Keratinocyte (primary cell): ENCODE data around the gene DLG1. TPM values are rescaled to one million over a fixed set of nuclear protein-coding genes. Genes with fewer than 3 reads are reported as not detected.

Experiments used
- DNase-seq: peaks from one replicate; pipeline ENCODE4 v3.0.0-alpha.2; 2011; ENCODE audit warnings: low read depth, missing footprints, low spot score
- FAIRE-seq: peaks from 2 replicates; lab custom pipeline; 2011; peaks lifted over from hg19 to GRCh38; lab: Jason Lieb, UNC
- H2AFZ ChIP-seq: 2 replicates; pipeline ENCODE4 v1.6.0; 2012; ENCODE audit warnings: low read length, control low read depth, inconsistent platforms; ENCODE audit not compliant: control insufficient read depth
- H3K27ac ChIP-seq: 2 replicates; pipeline ENCODE4 v1.5.1; 2011; ENCODE audit warnings: low read length; ENCODE audit not compliant: control insufficient read depth, insufficient read depth
- H3K27me3 ChIP-seq: 3 replicates; pipeline ENCODE4 v1.6.0; 2011; ENCODE audit warnings: low read length; ENCODE audit not compliant: control insufficient read depth, insufficient read depth; ENCODE audit errors: extremely low read depth
- H3K36me3 ChIP-seq, 2 experiments: 2 replicates in 1 of 2; 3 replicates in 1 of 2; pipeline ENCODE4 v1.5.1; 2011; ENCODE audit warnings: low read length in 2 of 2, mild to moderate bottlenecking in 1 of 2; ENCODE audit not compliant: control insufficient read depth in 2 of 2, insufficient read depth in 2 of 2; ENCODE audit errors: extremely low read depth in 1 of 2
- H3K4me1 ChIP-seq: 3 replicates; pipeline ENCODE4 v1.5.1; 2011; ENCODE audit warnings: low read length; ENCODE audit not compliant: control insufficient read depth, insufficient read depth; ENCODE audit errors: extremely low read depth
- H3K4me2 ChIP-seq: 3 replicates; pipeline ENCODE4 v1.6.0; 2011; ENCODE audit warnings: low read depth, low read length; ENCODE audit not compliant: control insufficient read depth, insufficient read depth; ENCODE audit errors: extremely low read depth
- H3K4me3 ChIP-seq, 3 experiments: fragments of 200-600 bp in 1 of 3; sonication (generic) in 1 of 3; 2 replicates in 2 of 3; 3 replicates in 1 of 3; pipeline ENCODE4 v1.5.1; 2011 to 2016; ENCODE audit warnings: low read length in 3 of 3, mild to moderate bottlenecking in 3 of 3, control low read depth in 2 of 3, inconsistent platforms in 1 of 3, low read depth in 1 of 3, mixed read lengths in 1 of 3, mixed run types in 1 of 3, moderate library complexity in 1 of 3; ENCODE audit not compliant: control insufficient read depth in 2 of 3, insufficient read depth in 2 of 3; ENCODE audit errors: extremely low read depth in 1 of 3
- H3K79me2 ChIP-seq: 2 replicates; pipeline ENCODE4 v1.6.0; 2012; ENCODE audit warnings: low read length; ENCODE audit not compliant: control insufficient read depth, insufficient read depth
- H3K9ac ChIP-seq: 3 replicates; pipeline ENCODE4 v1.6.0; 2011; ENCODE audit warnings: low read length; ENCODE audit not compliant: control insufficient read depth, insufficient read depth; ENCODE audit errors: extremely low read depth
- H3K9me1 ChIP-seq: 3 replicates; pipeline ENCODE4 v1.6.0; 2011; ENCODE audit warnings: low read length; ENCODE audit not compliant: control insufficient read depth, insufficient read depth; ENCODE audit errors: extremely low read depth
- H3K9me3 ChIP-seq: 2 replicates; pipeline ENCODE4 v1.5.1; 2012; ENCODE audit warnings: low read depth, low read length; ENCODE audit not compliant: control insufficient read depth
- H4K20me1 ChIP-seq: 3 replicates; pipeline ENCODE4 v1.6.0; 2011; ENCODE audit warnings: low read length; ENCODE audit not compliant: control insufficient read depth, insufficient read depth; ENCODE audit errors: extremely low read depth
- EZH2 ChIP-seq: IDR thresholded peaks from one replicate; pipeline ENCODE4 v1.6.1; 2012; ENCODE audit warnings: inconsistent platforms, mild to moderate bottlenecking, low read length, moderate library complexity
- dilution Hi-C: fragments of 300-500 bp; cut with MboI; formaldehyde crosslinking; loops from one replicate; pipeline ENCODE4 v1.7.0; 2020; ENCODE audit warnings: low sequenced_read_pairs; ENCODE audit not compliant: extremely low pct_ligation_motif_present
- polyA plus RNA-seq, 5 experiments: library from polyadenylated mRNA; depleted of rRNA in 3 of 5; stranded (reverse) in 3 of 5; stranded (forward) in 1 of 5; unstranded in 1 of 5; fragments of >200 nt; gene quantifications; 1 replicate in 1 of 5; 2 replicates in 3 of 5; 3 replicates in 1 of 5; pipeline versions ENCODE4 v1.2.1 to v1.2.3, GENCODE V29; 2011 to 2012; ENCODE audit warnings: missing spikeins in 2 of 5, low read depth in 1 of 5, low replicate concordance in 1 of 5
- TF ChIP-seq, protein P1 (sequence below), 3 experiments: IDR thresholded peaks in 1 of 3; conservative IDR thresholded peaks in 1 of 3; optimal IDR thresholded peaks in 1 of 3; 2 replicates in 2 of 3; 3 replicates in 1 of 3; pipeline versions ENCODE3 to v1.5.1; 2011; ENCODE audit warnings: low read length in 3 of 3, mild to moderate bottlenecking in 3 of 3, moderate library complexity in 2 of 3, control low read depth in 1 of 3, inconsistent platforms in 1 of 3; ENCODE audit not compliant: insufficient read depth in 2 of 3; ENCODE audit errors: extremely low read depth in 1 of 3

Gene DLG1
- polyA plus RNA-seq, 1 donor (not counting 4 experiments of a cell fraction or from before 2014, with no cell fraction given), result 139 TPM

DNA sequence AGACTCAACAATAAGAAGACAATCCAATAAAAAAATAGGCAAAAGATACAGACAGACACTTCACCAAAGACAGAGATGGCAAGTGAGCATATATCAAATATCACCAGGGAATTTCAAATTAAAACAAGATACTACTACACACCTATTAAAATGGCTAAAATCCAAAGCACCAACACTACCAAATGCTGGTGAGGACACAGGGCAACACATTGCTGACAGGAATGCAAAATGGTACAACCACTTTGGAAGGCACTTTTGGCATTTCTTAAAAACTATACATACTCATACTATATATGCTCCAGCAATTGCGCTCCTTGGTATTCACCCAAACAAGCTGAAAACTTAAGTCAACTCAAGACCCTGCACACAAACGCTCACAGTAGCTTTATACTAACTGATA is 12.9 kb downstream of the DLG1 start:
- H3K9me1 ChIP-seq, result no peaks in the 10 kb centered on the region
- no peaks in the 10 kb centered on the region for H3K9me3 ChIP-seq
- no peak for TF ChIP-seq EZH2
- TF ChIP-seq, protein P1, sequence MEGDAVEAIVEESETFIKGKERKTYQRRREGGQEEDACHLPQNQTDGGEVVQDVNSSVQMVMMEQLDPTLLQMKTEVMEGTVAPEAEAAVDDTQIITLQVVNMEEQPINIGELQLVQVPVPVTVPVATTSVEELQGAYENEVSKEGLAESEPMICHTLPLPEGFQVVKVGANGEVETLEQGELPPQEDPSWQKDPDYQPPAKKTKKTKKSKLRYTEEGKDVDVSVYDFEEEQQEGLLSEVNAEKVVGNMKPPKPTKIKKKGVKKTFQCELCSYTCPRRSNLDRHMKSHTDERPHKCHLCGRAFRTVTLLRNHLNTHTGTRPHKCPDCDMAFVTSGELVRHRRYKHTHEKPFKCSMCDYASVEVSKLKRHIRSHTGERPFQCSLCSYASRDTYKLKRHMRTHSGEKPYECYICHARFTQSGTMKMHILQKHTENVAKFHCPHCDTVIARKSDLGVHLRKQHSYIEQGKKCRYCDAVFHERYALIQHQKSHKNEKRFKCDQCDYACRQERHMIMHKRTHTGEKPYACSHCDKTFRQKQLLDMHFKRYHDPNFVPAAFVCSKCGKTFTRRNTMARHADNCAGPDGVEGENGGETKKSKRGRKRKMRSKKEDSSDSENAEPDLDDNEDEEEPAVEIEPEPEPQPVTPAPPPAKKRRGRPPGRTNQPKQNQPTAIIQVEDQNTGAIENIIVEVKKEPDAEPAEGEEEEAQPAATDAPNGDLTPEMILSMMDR (optimal IDR thresholded peaks at IDR 0.05 in 1 of 3, IDR thresholded peaks at IDR 0.05 in 1 of 3, conservative IDR thresholded peaks at IDR 0.05 in 1 of 3; ENCODE audit: extremely low read depth in 1 of 3, insufficient read depth in 2 of 3, low read length in 3 of 3), result no peak
- H3K4me2 ChIP-seq, result no peak overlapping the region
- H3K36me3 ChIP-seq, result peaks cover 17 to 39% of the 10 kb centered on the region in 2 experiments
- no peak overlapping the region for H3K9ac ChIP-seq
- H4K20me1 ChIP-seq, result no peaks in the 10 kb centered on the region
- H3K4me3 ChIP-seq, result no peak overlapping the region
- H2AFZ ChIP-seq, result no peak overlapping the region
- peaks cover 16% of the 10 kb centered on the region for H3K4me1 ChIP-seq
- dilution Hi-C loops, result no loop called here
- no peaks in the 10 kb centered on the region for H3K27me3 ChIP-seq
- FAIRE-seq (no peak), DNase-seq (no peak)
- H3K27ac ChIP-seq, result no peak overlapping the region
- H3K79me2 ChIP-seq, result peaks cover 94% of the 10 kb centered on the region

DNA sequence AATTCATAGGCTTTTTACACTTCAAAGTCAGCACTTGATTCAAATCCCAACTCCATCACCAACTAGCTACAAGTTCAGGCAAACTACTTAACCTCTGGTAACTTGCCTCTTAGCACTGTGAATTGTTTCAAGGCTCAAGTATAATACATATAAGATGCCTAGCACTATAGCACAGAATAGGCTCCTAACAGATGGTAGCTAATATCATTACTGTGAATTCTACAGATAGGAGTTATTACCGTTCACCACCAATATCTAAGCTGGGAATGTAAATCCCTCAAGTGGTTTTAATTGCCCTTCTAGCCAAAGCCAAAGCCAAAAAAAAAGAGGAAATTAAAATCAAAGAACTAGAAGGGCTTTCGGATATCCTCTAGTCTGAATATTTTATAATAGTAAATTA is 15.4 kb downstream of the DLG1 start:
- no peak overlapping the region for H3K9ac ChIP-seq
- H3K27ac ChIP-seq, result no peak overlapping the region
- no peak for TF ChIP-seq EZH2
- TF ChIP-seq, protein P1 (optimal IDR thresholded peaks at IDR 0.05 in 1 of 3, IDR thresholded peaks at IDR 0.05 in 1 of 3, conservative IDR thresholded peaks at IDR 0.05 in 1 of 3; ENCODE audit: extremely low read depth in 1 of 3, insufficient read depth in 2 of 3, low read length in 3 of 3), result no peak
- H2AFZ ChIP-seq, result no peak overlapping the region
- H3K4me3 ChIP-seq, result no peak overlapping the region
- no peaks in the 10 kb centered on the region for H3K9me3 ChIP-seq
- no peaks in the 10 kb centered on the region for H3K4me1 ChIP-seq
- H4K20me1 ChIP-seq, result peaks cover 2% of the 10 kb centered on the region
- peaks cover 22 to 34% of the 10 kb centered on the region in 2 experiments for H3K36me3 ChIP-seq
- dilution Hi-C loops, result no loop called here
- H3K9me1 ChIP-seq, result no peaks in the 10 kb centered on the region
- no peak for FAIRE-seq
- DNase-seq, result no peak
- no peaks in the 10 kb centered on the region for H3K27me3 ChIP-seq
- H3K4me2 ChIP-seq, result no peak overlapping the region
- peaks cover 95% of the 10 kb centered on the region for H3K79me2 ChIP-seq
